ENCODE results near the gene CMTM3.
"Not testable (repeated sequence)": the region's sequence is repeated elsewhere in the genome, so short reads cannot be mapped to it uniquely, and the experiment has no call there.

CMTM3 gene

GRCh38 chr16:66661671-66662346 is 57.3 kb downstream of the CMTM3 start:
- DNase-seq (ENCODE audit: low read depth in 2 of 2): not testable (repeated sequence)

- no peak for DNase-seq (ENCODE audit: low read depth in 2 of 2)
These were observed 58.1 kb downstream of the CMTM3 start for GRCh38 chr16:66662445-66663194.

All from stimulated activated CD4-positive, alpha-beta T cell treated with anti-CD3 and anti-CD28 coated beads, Interleukin-1b, Interleukin-23, amount 100 ng/mL, for 4 hours (primary cell).